NCI-H446 (cell line): ENCODE data around the gene MGAT1.

Experiments used
- DNase-seq, 2 experiments: peaks; one replicate each; lab custom pipeline; 2025; lab: John Stamatoyannopoulos, UW

MGAT1 gene

DNA sequence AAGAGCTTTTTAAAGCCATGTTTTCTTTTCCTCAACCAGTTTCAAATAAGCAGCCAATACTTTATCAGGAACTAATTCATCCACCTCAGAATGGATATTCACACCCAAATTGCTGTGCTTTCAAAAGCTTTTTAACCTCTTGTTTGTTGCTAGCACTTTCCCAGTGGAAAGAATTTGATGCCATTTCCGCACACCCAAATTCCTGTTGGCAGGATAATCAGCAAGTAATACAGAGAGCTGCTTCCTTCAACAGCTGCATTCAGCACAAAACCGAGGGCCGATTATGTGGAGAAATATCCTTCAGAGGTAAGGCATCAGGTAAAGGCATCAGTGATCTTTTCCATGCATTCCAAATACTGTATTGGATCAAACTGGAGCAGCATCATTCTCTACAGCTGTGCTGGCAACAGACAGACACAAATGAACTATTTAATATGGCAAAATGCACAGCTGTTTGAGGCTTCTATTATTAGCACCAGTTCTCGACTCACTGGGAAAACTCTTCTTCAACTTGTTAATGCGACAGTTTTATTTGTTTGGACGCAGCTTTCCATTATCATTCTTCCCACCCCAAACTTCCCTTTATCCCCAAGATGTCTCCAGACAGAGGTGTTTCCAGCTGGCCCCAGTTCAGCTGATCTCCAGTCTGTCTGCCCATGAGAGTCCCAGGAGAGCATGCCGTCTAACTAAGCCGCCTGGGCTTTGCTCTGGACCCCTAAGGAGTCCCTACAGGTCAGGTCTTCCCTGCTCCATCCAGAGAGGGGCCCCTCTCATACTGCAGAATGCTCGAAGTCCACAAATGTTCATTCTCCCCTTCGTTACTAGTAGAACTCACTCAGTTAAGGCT lies 22.2 kb upstream of the MGAT1 start:
- no peak for DNase-seq

DNA sequence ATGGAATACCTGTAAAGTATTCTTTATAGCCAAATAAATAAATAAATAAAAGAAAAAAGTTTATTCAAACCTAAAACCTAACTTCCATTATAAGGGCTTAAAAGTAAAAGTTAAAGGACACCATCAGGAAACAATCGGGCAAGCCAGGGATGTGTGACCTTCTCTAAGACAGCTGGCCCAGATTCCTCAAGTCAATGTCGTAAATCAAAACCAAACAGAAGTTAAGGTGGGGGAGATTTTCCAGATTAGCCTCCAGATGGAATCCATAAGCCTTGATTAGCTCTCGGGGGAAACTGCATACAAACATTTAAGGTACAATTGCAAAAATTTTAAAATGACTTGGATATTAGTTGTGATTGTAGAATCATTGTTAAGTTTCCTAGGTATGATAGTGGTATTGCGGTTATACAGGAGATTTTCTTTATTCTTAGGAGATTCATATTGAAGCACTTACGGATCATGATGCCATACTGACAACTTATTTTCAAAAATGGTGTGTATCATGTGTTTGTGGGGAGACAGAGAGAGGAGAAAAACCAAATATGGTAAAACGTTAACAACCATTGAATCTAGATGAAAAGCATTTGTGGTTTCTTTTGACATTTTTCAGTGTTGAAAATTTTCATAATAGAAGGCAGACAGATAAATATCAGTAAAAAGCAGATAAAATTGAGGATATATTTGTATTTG lies 21.5 kb upstream of the MGAT1 start:
- no peak for DNase-seq

GRCh38 chr5:180823346-180823745 lies 20.7 kb upstream of the MGAT1 start:
- no peak for DNase-seq

- no peak for DNase-seq
Measured at GRCh38 chr5:180821538-180821937, 18.9 kb upstream of the MGAT1 start.

GRCh38 chr5:180820788-180821321 lies 18.2 kb upstream of the MGAT1 start:
- DNase-seq: no peak

- no peak for DNase-seq
Measured at GRCh38 chr5:180818677-180819341, 16.2 kb upstream of the MGAT1 start.

GRCh38 chr5:180817893-180818674 lies 15.5 kb upstream of the MGAT1 start:
- DNase-seq: no peak

DNA sequence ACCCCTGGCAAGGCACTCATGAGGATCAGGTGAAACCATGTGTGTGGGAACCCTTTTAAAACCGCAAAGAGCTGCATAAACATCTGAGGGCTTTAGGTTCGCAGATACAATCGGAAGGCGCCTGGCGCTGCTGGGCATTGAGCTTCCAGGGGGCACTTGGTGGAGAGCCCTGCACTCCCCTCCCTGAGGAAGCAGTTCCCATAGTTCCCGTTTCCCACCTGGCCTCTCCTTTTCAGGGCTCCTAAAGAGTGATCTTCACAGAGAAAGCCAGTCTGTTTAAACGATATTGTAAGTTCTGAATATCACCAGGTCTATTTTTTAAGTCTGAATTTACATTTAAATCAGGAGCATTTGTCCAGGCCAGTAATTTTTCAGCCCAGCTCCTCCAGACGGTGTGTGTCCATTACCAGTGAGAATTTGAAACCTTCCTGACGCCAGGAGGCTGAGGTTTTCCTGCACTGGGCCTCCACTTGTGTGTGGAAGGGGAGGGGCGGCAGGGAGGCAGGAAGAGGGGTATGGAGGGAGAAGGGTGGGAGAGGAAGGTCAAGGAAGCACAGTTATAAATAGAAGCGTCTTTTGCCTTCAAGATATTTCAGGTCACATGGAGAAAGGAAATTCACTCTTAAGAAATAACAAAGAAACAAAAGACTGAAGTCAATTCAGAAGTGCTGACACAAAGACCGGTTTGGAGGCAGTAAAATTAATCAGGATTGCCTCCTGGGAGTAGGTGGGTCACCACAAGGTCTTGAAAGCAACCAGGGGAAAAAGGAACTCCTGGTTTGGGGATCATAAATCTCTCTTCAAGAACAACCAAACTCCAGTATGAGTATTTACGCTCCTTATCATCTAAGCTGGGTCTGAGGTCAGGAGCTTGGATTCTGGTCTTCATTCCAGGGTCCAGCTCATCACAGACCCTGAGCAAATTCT lies 14.3 kb upstream of the MGAT1 start:
- DNase-seq: no peak

- no peak for DNase-seq
Measured at GRCh38 chr5:180815293-180815917, 12.8 kb upstream of the MGAT1 start.

- DNase-seq: no peak
Measured at GRCh38 chr5:180813420-180813819, 10.8 kb upstream of the MGAT1 start.

DNA sequence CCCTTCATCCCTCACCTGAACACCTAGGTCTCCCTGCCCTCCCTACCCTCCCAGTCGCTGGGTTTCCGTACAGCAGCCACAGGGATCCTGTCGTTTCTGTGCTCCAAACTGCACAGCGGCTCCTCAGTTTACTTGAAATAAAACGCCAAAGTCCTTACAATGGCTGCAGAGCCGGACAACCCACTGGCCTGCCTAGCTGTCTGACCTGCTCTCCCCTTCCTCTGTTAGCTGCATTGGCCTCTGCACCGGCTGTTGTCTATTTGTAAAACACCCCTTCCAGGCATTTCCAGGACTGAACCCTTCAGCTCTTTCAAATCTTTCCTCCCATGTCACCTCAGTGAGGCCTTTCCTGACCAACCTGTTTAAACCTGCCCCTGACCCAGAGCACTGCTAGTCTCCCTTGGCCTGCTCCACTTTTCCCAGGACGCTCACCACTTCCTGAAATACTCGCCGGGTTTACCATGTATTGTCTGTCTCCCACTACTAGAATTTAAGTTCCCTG lies 9.1 kb upstream of the MGAT1 start:
- no peak for DNase-seq

- peak in 1 of 2 experiments; percentile 49 for DNase-seq
Measured at GRCh38 chr5:180810959-180811622, 8.5 kb upstream of the MGAT1 start.

- peak; percentile 85 to 91 for DNase-seq
Measured at GRCh38 chr5:180810210-180810958, 7.8 kb upstream of the MGAT1 start.

DNA sequence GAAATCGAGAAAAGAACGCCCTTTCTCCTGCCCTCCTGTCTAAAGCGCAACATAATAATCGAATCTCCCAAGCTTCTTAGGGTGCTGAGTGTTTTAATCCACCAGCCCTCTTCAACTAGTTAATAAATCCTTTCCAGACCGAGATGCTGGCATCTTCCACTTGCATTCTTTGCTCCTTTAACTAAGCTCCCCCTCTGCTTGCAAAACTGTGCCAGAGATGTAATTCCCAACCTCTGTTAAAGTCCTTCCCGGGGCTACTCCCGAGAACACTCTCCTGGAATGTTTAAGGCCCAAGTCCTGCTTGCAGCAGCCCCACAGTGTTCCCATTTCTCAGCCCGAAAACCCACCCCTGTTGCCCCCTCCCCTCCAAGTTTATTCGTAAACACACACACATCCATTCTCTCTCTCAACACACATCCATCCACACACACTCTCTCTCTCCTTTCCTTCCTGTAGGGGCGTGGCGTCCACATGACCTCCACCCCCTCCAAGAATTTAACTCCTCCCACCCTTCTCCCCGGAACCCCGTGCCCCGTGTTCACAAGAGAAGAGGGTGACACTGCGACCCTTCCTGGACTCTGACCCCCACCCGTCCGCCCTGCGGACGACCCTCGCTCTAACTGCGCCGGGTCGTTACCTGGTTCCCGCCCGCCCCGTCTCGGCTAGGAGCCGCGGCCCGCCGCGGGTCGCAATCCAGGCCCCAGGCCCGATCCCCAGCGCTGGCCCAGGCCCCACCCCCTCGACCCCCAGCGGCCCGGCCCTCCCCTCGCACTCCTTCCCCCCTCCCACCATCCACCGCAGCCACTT lies 7.0 kb upstream of the MGAT1 start:
- DNase-seq: peak; percentile 83

- no peak for DNase-seq
Measured at GRCh38 chr5:180808461-180809000, 5.9 kb upstream of the MGAT1 start.

GRCh38 chr5:180807654-180808414 lies 5.2 kb upstream of the MGAT1 start:
- DNase-seq: no peak

DNA sequence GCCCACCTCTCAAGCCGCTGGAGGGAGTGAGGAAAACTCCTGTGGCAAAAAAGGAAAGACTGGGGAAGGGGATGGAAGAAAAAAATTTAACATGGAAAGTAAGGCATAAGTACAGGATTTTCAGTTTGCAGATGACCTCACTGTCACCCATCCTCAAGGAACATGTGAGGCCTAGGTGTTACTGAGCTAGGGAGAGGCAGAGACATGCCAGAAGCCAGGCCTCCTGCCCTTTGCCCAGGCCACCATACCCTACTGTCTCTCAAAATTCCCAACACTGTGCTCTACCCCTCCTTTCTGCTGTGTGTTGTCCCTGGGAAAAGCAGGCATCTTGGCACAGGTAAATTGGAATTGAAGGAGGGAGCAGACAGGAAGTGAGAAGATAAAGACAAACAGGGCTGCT lies 4.4 kb upstream of the MGAT1 start:
- no peak for DNase-seq
